T-helper 1 cell treated with Interleukin-12 subunit alpha and Interleukin-12 subunit beta and Interleukin-4 antibody, amounts not matched to agents 30 ng/mL and 1 ng/mL, for 36 hours (primary cell): ENCODE results near the gene IAH1. TPM values are rescaled to one million over a fixed set of nuclear protein-coding genes. Genes with fewer than 3 reads are reported as not detected.

Experiments used
- intact Hi-C: fragments of 100-400 bp; cut with micrococcal nuclease; formaldehyde crosslinking; loops from one replicate; pipeline ENCODE4 v1.15.1; 2024
- total RNA-seq: library from RNA; stranded (reverse); gene quantifications from 2 replicates; pipeline ENCODE4 v1.2.3, GENCODE V29; 2022

IAH1 gene
- total RNA-seq, result 60.7 and 63.9 TPM in 2 replicates

DNA sequence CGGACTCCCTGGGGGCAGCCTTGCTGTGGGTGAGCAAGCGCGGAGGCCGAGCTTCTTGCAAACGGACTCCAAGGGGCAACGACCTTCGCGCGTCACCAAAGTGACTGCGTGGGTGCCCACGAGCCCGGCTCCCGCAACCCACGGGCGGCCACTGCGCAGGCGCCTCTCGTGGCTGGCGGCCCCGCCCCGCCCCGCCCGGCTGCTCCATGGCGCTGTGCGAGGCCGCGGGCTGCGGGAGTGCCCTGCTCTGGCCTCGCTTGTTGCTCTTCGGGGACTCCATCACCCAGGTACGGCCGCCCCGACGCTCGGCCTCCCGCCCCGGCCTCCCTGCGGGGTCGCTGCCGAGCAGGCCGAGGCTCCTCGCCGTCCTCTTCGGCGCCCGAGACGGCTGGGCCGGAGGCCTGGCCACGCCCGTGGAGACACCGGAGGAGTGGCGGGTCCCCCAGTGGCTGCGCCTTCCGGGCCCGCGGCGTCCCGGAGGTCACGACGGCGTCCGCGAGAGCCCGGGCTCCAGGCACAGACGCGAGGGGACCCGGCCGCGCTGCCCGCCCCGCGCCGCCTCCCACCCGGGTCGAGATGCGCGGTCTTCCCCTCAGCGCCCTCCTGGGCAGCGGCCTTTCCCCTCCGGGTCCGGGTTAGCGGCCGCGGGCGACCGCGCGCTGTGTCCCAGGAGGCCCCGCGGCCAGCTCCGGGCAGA lies at the start of gene IAH1:
Gene IAH1 (plus strand): TSS at position 191 of the 697 bp plus-strand sequence. CDS start 16 bp downstream, at position 207.
- intact Hi-C loops, result loop anchor here (1.0 to 10.0 kb wide), 9 partner anchors 51 to 973 kb away; partner anchors contain the start of genes ADAM17, CPSF3, ITGB1BP1 and ODC1

DNA sequence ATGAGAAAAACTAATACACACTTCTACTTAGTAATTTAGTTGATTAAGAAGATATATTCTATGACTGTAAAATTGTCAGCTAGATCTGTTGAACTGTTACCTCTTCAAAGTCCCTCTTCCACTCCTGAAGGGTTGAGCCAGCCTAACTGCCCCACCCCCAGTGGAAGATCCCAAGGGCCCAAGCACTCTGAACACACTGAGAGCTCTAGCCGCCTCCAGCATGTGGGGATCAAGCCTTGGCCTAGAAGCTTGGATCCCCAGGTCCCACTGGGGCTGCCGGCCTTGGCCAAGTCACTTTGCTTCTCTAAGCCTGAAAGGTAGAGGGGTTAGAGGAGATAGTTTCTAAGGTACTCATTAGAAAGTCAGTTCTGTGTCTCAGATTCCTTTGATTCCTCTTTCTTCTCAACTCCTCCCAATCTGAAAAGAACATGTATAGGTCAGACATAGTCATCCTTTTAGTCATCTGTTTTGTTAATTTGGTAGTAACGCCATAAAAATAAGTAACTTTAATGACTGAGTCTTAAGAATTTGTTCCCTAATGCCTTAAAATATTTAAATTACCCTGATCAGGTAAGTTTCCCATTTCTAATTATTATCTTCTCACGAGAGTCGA lies 45.3 kb upstream of the IAH1 start:
- intact Hi-C loops, result loop anchor here (10.0 kb wide), 1 partner anchor 876 kb away; the partner anchor contains the start of gene HPCAL1

DNA sequence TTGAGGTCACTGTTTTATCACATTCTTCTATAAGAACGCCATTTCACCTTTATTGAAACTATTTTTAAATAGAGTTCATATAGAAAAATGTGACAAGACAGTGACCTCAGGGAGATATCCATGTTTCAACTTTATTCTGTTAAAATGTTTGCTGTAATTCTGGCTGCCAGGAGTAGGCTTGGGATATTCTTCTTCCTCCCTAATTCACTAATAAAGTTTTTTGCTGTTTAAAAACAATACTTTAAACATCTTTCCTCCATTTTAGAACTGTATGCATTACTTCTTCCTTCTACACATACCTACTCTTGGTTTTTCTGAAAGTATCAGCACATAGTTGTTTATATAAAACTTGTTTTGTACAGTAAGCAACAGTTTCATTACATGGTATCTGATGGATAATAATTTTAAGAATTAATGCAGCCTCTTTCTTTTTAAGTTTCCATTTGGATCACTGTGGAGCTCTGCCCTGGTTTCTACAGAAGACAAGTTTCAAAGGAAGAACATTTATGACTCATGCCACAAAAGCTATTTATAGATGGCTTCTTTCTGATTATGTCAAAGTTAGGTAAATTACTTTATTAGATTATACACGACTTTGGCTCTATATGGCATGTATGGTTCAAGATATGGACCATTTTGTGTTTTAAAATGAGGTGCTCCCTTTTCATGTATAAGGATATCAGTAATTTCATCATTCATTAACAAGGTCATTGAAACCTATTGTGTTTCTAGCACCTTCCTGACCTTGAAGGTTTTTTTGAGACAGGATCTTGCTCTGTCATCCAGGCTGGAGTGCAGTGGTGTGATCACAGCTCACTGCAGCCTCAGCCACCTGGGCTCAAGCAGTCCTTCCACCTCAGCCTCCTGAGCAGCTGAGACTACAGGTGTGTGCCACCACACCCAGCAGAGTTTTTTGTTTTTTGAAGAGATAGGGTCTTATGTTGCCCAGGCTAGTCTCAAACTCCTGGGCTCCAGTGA lies 43.7 kb upstream of the IAH1 start:
- intact Hi-C loops, result no loop called here

DNA sequence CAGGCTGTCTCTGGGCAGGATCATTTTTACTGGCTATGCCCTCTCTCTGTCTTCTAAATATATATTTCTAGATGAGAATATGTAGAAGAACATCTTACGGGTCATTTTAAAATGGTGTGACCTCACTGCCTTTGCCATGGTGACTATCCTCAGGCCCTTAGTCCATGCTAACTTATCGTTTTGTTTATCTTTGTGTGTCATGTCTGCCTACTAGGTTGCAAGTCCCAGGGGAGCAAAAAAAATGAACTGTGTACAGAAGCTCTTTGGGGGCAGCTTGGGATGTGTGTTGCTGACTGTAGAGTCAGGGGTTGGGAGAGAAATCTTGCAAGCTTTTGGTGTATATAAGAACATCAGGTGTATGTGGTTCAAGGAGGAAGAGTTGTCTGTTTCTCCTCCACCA lies 39.9 kb upstream of the IAH1 start:
- intact Hi-C loops, result no loop called here

DNA sequence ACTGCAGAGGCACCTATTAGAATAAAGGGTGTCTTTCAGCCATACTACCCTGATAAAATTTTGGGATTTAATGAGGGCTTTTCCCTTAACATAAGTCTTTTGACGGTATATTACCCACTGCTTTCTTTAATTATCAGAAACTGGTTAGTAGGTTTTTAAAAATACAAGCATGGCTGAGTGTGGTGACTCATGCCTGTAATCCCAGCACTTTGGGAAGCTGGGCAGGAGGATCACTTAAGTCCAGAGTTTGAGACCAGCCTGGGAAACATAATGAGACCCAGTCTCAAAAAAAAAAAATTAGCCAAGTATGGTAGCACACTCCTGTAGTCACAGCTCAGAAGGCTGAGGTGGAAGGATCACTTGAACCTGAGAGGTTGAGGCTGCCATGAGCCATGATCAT lies 34.8 kb upstream of the IAH1 start:
- intact Hi-C loops, result no loop called here

DNA sequence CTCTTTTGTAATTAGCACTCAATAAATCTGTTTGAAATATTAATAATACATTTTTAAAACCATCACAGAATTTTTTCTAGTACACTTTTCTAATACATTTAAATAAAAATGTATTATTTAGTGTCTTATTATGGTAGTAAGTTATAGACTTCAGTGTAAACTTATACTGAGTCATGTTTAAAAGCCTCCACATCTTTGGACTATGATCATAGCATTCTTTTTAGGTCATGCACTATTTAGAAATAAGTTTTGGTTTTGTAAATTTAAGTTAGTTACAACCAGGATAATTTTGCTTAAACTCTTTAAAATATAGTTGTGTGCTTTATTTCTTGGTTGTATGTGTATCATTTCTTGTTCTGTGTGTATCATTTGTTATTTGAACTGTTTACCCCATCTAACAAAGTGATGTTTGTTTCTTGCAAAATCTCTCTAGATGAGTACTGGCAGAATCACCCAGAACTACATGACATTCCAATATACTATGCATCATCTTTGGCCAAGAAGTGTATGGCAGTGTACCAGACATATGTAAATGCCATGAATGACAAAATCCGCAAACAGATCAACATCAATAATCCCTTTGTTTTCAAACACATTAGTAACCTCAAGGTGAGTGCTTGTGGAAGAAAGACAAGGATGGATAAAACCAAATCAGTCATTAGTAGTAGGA lies 34.2 kb upstream of the IAH1 start:
- intact Hi-C loops, result no loop called here

DNA sequence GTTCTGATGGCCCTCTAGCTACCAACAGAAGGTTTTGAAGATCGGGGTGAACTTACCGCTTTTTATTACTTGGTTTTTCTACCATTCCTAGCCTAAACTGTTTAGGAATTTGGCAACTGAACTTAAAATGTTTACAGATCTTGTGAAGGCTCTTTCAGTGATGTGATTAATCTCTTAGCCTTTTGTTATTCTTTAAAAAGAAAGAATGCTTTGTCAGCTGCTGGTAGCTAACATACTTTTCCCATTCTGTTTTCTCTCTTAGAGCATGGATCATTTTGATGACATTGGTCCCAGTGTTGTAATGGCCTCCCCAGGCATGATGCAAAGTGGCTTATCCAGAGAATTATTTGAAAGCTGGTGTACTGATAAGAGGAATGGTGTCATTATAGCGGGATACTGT lies 32.8 kb upstream of the IAH1 start:
- intact Hi-C loops, result no loop called here

GRCh38 chr2:9443526-9443925 lies 30.8 kb upstream of the IAH1 start:
- intact Hi-C loops, result no loop called here

DNA sequence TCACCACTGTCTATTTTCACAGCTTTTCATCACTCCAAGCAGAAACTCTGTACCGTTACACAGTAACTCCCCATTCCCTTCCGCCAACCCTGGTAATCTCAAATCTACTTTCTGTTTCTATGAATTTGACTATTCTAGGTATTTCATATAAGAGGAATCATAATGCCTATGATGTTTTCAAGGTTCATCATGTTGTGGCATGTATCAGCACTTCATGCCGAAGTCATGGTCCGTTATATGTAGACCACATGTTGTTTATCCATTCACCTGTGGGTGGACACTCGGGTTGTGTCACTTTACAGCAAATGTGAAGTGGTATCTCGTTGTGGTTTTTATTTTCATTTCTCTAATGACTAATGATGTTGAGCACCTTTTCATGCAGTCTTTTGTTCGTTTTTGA lies 29.3 kb upstream of the IAH1 start:
- intact Hi-C loops, result no loop called here

DNA sequence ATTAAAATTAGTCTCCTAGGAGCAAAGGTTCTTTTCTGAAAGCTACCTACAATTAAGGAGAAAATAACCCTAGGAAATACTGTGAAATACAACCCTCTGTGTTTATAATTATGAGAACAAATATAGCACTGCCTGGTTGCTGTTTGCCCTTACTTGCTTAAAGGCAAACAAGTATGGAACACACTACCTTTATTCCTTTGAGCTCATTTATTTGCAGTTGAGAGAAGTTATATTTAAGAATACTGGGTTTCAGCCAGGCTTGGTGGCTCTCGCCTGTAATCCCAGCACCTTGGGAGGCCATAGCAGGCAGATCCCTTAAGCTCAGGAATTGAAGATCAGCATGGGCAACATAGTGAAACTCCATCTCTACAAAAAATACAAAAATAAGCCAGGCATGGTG lies 23.1 kb upstream of the IAH1 start:
- intact Hi-C loops, result no loop called here

DNA sequence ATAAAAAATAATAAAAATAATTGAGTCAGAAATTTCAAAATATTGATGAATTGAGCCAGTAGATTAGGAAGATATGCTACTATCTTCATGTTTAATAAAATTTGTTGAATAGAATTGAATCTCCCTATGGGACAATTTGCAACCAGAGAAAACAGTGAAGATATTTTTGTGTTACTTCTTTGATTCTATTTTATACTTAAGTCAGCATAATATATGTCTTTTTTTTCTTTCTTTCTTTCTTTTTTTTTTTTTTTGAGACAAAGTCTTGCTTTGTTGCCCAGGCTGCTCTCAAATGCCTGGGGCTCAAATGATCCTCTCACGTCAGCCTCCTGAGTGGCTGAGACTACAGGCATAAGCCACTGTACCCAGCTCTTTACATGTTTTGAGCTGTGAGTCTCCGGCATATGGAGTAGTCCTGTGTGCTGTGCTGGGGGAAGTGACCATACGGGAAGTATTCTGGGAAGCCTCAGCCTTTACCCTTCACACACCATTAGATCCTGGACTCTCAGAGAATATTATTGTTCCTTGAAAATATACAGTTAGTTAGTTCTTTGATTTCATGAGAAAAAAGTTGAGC lies 13.8 kb upstream of the IAH1 start:
- intact Hi-C loops, result no loop called here

GRCh38 chr2:9461079-9461478 lies 13.3 kb upstream of the IAH1 start:
- intact Hi-C loops, result no loop called here

- intact Hi-C loops, result no loop called here
Measured at GRCh38 chr2:9462313-9462712, 12.0 kb upstream of the IAH1 start.

- intact Hi-C loops, result no loop called here
Measured at GRCh38 chr2:9462886-9463697, 11.3 kb upstream of the IAH1 start.

- intact Hi-C loops, result no loop called here
Measured at GRCh38 chr2:9463698-9464034, 10.7 kb upstream of the IAH1 start.

GRCh38 chr2:9465170-9465569 lies 9.2 kb upstream of the IAH1 start:
- intact Hi-C loops, result no loop called here

DNA sequence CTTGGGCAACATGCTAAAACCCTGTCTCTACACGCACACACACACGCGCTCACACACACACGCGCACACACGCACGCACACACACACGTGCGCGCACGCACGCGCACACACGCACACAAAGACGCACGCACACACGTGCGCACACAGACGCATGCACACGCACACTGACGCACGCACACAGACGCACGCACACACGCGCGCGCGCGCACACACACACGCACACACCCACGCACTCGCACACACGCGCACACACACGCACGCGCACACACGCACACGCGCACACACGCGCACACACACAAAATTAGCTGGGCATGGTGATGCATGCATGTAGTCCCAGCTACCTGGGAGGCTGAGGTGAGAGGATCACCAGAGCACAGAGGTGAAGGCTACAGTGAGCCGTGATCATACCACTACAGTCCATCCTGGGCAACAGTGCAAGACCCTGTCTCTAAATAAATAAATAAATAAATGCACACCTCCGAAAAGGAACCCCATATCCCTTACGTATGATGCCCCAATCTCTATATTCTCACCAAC lies 8.1 kb upstream of the IAH1 start:
- intact Hi-C loops, result no loop called here

DNA sequence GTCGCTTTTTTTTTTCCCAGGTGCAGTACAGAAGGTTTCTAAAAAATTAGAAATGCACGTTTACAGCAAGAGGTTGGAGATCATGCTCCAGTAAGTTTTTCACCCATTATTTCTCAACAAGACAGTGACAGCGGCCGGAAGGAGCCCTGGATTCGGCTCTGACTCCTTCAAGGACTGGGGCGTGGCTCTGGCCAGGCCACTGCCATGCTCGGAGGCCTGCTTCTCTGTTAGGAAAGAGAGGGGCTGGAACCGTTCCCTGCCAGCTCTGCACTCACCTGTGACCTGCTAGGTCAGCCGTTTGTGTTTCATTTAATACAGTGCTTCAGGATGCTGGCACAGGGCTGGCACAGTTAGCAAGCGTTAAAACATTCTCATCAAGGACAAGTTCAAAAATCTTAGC lies 6.7 kb upstream of the IAH1 start:
- intact Hi-C loops, result no loop called here

- intact Hi-C loops, result loop anchor here (5.0 to 10.0 kb wide), 2 partner anchors 144 to 976 kb away; partner anchors contain the start of gene ODC1
Measured at GRCh38 chr2:9471206-9471605, 3.1 kb upstream of the IAH1 start.

DNA sequence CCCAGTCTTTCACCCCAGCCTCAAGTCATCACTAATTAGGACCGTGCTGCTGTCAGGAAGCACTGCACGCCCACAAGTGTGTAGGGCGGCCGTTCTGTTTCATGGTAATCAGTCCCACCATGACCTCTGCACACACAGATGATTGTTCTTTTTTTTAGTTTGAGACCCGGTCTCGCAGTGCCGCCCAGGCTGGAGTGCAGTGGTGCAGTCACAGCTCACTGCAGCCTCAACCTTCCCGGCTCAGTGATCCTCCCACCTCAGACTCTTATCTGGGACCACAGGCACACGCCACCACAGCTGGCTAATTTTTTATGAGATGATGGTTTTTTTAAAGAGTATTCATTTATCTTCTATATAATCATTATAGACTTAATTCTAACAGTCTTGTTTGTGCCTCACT lies 1.8 kb upstream of the IAH1 start:
- intact Hi-C loops, result loop anchor here (5.0 to 10.0 kb wide), 2 partner anchors 142 to 975 kb away; partner anchors contain the start of gene ODC1
